HEK293 (cell line): ENCODE results near the gene SLC4A1AP.
"Not testable (repeated sequence)": the region's sequence is repeated elsewhere in the genome, so short reads cannot be mapped to it uniquely, and the experiment has no call there.

Experiments used
- CTCF ChIA-PET: fragments of 350-600 bp; formaldehyde crosslinking; extraction: SDS; loops from one replicate; lab custom pipeline; 2021; ENCODE audit warnings: antibody characterized with exemption; lab: Yijun Ruan, JAX
- POLR2A ChIA-PET: fragments of 300-600 bp; formaldehyde crosslinking; extraction: SDS; loops from one replicate; lab custom pipeline; 2020; ENCODE audit warnings: antibody characterized with exemption, inconsistent platforms; lab: Yijun Ruan, JAX
- H3K27ac ChIP-seq: fragments of 200-500 bp; sonication (Bioruptor generic); 2 replicates; pipeline ENCODE4 v1.5.1; 2014; ENCODE audit warnings: low read depth, low read length, control low read depth, inconsistent platforms; ENCODE audit errors: extremely low read depth
- H3K36me3 ChIP-seq, 2 experiments: fragments of 200-500 bp in 1 of 2; sonication (Bioruptor generic) in 1 of 2; 1 replicate in 1 of 2; 2 replicates in 1 of 2; pipeline ENCODE4 v1.5.1; 2014 to 2017; ENCODE audit warnings: inconsistent platforms in 2 of 2, low read length in 2 of 2; ENCODE audit not compliant: control insufficient read depth in 2 of 2, insufficient read depth in 1 of 2
- H3K4me1 ChIP-seq: fragments of 200-500 bp; sonication (Bioruptor generic); 2 replicates; pipeline ENCODE4 v1.5.1; 2014; ENCODE audit warnings: mild to moderate bottlenecking, low read length, inconsistent platforms; ENCODE audit not compliant: control insufficient read depth, insufficient read depth
- H3K4me3 ChIP-seq: 2 replicates; pipeline ENCODE4 v1.5.1; 2011; ENCODE audit warnings: low read depth, mild to moderate bottlenecking, control low read depth, low read length, moderate library complexity
- H3K9me3 ChIP-seq: fragments of 200-500 bp; sonication (Bioruptor generic); 2 replicates; pipeline ENCODE4 v1.5.1; 2014; ENCODE audit warnings: low read depth, low read length, inconsistent platforms; ENCODE audit not compliant: control insufficient read depth, insufficient read depth
- GFI1B ChIP-seq: fragments of 450-650 bp; formaldehyde crosslinking; IDR thresholded peaks from 2 replicates; pipeline ENCODE4 v1.5.1; 2016; ENCODE audit warnings: missing biosample characterization, missing genetic modification characterization
- GLI2 ChIP-seq: fragments of 450-650 bp; formaldehyde crosslinking; IDR thresholded peaks from 2 replicates; pipeline ENCODE4; 2017; ENCODE audit warnings: missing biosample characterization, missing genetic modification characterization, low read depth, borderline replicate concordance
- GLIS1 ChIP-seq: fragments of 450-650 bp; formaldehyde crosslinking; IDR thresholded peaks from 2 replicates; pipeline ENCODE4 v1.5.1; 2016; ENCODE audit warnings: missing biosample characterization, missing genetic modification characterization
- ZFP3 ChIP-seq: fragments of 450-650 bp; formaldehyde crosslinking; IDR thresholded peaks from 2 replicates; pipeline ENCODE4 v1.5.1; 2016; ENCODE audit warnings: low read depth, missing biosample characterization, missing genetic modification characterization
- ZNF335 ChIP-seq: fragments of 450-650 bp; formaldehyde crosslinking; conservative IDR thresholded peaks from 2 replicates; pipeline ENCODE4 v1.5.1; 2016; ENCODE audit warnings: missing biosample characterization, missing genetic modification characterization
- ZNF423 ChIP-seq: fragments of 450-650 bp; formaldehyde crosslinking; IDR thresholded peaks from 2 replicates; pipeline ENCODE4 v1.5.1; 2016; ENCODE audit warnings: missing biosample characterization, missing genetic modification characterization
- ZNF510 ChIP-seq: fragments of 450-650 bp; formaldehyde crosslinking; IDR thresholded peaks from 2 replicates; pipeline ENCODE4 v1.5.1; 2018; ENCODE audit warnings: mild to moderate bottlenecking, missing genetic modification characterization, missing biosample characterization; ENCODE audit not compliant: insufficient replicate concordance
- ZNF549 ChIP-seq: fragments of 450-650 bp; IDR thresholded peaks from 2 replicates; pipeline ENCODE4 v1.5.1; 2018; ENCODE audit warnings: missing biosample characterization, missing genetic modification characterization, mild to moderate bottlenecking, inconsistent platforms, moderate library complexity
- ZNF677 ChIP-seq: fragments of 450-650 bp; IDR thresholded peaks from 2 replicates; pipeline ENCODE4 v1.5.0; 2018; ENCODE audit warnings: missing biosample characterization, mild to moderate bottlenecking, missing genetic modification characterization, moderate library complexity
- TF ChIP-seq, protein P1 (sequence below): fragments of 450-650 bp; formaldehyde crosslinking; IDR thresholded peaks from 2 replicates; pipeline ENCODE4 v1.5.1; 2016; ENCODE audit warnings: missing biosample characterization, missing genetic modification characterization
- TF ChIP-seq, protein P2 (sequence below): fragments of 450-650 bp; formaldehyde crosslinking; IDR thresholded peaks from 2 replicates; pipeline ENCODE4 v1.5.1; 2016; ENCODE audit warnings: missing biosample characterization, missing genetic modification characterization
- TF ChIP-seq, protein P3 (sequence below): IDR thresholded peaks from 2 replicates; pipeline ENCODE4 v1.6.1; 2011; ENCODE audit warnings: mild to moderate bottlenecking, low read depth, low read length, borderline replicate concordance
- TF ChIP-seq, protein P4 (sequence below): fragments of 450-650 bp; formaldehyde crosslinking; IDR thresholded peaks from 2 replicates; pipeline ENCODE4 v1.5.1; 2016; ENCODE audit warnings: missing biosample characterization, missing genetic modification characterization, borderline replicate concordance
- TF ChIP-seq, protein P5 (sequence below): fragments of 450-650 bp; formaldehyde crosslinking; IDR thresholded peaks from 2 replicates; pipeline ENCODE4 v1.5.1; 2017; ENCODE audit warnings: missing biosample characterization, mild to moderate bottlenecking, missing genetic modification characterization, moderate library complexity
- TF ChIP-seq, protein P6 (sequence below): fragments of 450-650 bp; formaldehyde crosslinking; IDR thresholded peaks from 2 replicates; pipeline ENCODE4 v1.5.1; 2016; ENCODE audit warnings: missing biosample characterization, missing genetic modification characterization

Gene SLC4A1AP

DNA sequence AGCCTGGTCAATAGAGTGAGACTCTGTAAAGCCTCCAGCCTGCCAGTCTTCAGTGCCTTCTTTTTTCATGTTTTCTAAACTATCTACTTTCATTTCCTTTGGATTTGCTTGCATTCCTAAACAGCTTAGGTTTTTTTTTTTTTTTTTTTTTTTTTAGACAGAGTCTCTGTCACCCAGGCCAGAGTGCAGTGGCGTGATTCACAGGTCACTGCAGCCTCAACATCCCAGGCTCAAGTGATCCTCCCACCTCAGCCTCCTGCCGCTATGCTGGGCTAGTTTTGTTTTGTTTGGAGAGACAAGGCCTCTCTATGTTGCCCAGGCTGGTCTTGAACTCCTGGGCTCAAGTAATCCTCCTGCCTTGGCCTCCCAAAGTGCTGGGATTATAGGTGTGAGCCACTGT lies 33.4 kb upstream of the SLC4A1AP start:
- peaks cover 38 to 46% of the 10 kb centered on the region in 2 experiments for H3K36me3 ChIP-seq
- ChIA-PET POLR2A (interaction anchor here (0.6 kb wide), 1 partner anchor 1264 kb away, joined by 4 read pairs; the partner anchor contains the start of gene WDR43), CTCF (interaction anchor here (0.6 to 1.0 kb wide), 4 partner anchors 21 to 568 kb away, joined by 3 read pairs; no protein-coding TSS in a partner anchor)

DNA sequence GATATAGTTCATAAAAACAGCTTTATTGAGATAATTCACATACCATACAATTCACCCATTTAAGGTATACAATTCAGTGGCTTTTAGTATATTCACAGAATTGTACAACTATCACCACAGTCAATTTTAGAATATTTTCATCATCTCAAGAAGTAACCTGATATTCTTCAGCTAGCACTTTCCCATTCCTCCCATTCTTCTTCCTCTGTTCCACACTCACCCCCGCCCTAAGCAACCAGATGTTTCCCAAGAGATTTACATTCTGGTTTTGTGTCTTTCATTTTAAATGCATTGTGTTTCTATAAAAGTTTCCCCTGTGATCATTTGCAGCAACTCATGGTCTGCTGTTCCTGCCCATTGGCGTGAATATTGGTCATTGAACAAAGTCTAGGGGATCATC lies 29.4 kb upstream of the SLC4A1AP start:
- CTCF ChIA-PET: no interaction called here
- TF ChIP-seq GLI2 (tag by site-specific recombination) (no peak), ZNF335 (tag by site-specific recombination) (no peak), ZNF677 (tag by site-specific recombination) (no peak), ZNF510 (tag by site-specific recombination) (no peak), GLIS1 (tag by site-specific recombination) (no peak), ZFP3 (tag by site-specific recombination) (no peak), GFI1B (tag by site-specific recombination) (no peak), ZNF423 (no peak), ZNF549 (tag by site-specific recombination) (no peak)
- TF ChIP-seq, protein P1, sequence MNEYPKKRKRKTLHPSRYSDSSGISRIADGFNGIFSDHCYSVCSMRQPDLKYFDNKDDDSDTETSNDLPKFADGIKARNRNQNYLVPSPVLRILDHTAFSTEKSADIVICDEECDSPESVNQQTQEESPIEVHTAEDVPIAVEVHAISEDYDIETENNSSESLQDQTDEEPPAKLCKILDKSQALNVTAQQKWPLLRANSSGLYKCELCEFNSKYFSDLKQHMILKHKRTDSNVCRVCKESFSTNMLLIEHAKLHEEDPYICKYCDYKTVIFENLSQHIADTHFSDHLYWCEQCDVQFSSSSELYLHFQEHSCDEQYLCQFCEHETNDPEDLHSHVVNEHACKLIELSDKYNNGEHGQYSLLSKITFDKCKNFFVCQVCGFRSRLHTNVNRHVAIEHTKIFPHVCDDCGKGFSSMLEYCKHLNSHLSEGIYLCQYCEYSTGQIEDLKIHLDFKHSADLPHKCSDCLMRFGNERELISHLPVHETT (tag by site-specific recombination): no peak
- TF ChIP-seq, protein P2, sequence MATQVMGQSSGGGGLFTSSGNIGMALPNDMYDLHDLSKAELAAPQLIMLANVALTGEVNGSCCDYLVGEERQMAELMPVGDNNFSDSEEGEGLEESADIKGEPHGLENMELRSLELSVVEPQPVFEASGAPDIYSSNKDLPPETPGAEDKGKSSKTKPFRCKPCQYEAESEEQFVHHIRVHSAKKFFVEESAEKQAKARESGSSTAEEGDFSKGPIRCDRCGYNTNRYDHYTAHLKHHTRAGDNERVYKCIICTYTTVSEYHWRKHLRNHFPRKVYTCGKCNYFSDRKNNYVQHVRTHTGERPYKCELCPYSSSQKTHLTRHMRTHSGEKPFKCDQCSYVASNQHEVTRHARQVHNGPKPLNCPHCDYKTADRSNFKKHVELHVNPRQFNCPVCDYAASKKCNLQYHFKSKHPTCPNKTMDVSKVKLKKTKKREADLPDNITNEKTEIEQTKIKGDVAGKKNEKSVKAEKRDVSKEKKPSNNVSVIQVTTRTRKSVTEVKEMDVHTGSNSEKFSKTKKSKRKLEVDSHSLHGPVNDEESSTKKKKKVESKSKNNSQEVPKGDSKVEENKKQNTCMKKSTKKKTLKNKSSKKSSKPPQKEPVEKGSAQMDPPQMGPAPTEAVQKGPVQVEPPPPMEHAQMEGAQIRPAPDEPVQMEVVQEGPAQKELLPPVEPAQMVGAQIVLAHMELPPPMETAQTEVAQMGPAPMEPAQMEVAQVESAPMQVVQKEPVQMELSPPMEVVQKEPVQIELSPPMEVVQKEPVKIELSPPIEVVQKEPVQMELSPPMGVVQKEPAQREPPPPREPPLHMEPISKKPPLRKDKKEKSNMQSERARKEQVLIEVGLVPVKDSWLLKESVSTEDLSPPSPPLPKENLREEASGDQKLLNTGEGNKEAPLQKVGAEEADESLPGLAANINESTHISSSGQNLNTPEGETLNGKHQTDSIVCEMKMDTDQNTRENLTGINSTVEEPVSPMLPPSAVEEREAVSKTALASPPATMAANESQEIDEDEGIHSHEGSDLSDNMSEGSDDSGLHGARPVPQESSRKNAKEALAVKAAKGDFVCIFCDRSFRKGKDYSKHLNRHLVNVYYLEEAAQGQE: no peak
- TF ChIP-seq, protein P3, sequence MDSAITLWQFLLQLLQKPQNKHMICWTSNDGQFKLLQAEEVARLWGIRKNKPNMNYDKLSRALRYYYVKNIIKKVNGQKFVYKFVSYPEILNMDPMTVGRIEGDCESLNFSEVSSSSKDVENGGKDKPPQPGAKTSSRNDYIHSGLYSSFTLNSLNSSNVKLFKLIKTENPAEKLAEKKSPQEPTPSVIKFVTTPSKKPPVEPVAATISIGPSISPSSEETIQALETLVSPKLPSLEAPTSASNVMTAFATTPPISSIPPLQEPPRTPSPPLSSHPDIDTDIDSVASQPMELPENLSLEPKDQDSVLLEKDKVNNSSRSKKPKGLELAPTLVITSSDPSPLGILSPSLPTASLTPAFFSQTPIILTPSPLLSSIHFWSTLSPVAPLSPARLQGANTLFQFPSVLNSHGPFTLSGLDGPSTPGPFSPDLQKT: no peak
- TF ChIP-seq, protein P4, sequence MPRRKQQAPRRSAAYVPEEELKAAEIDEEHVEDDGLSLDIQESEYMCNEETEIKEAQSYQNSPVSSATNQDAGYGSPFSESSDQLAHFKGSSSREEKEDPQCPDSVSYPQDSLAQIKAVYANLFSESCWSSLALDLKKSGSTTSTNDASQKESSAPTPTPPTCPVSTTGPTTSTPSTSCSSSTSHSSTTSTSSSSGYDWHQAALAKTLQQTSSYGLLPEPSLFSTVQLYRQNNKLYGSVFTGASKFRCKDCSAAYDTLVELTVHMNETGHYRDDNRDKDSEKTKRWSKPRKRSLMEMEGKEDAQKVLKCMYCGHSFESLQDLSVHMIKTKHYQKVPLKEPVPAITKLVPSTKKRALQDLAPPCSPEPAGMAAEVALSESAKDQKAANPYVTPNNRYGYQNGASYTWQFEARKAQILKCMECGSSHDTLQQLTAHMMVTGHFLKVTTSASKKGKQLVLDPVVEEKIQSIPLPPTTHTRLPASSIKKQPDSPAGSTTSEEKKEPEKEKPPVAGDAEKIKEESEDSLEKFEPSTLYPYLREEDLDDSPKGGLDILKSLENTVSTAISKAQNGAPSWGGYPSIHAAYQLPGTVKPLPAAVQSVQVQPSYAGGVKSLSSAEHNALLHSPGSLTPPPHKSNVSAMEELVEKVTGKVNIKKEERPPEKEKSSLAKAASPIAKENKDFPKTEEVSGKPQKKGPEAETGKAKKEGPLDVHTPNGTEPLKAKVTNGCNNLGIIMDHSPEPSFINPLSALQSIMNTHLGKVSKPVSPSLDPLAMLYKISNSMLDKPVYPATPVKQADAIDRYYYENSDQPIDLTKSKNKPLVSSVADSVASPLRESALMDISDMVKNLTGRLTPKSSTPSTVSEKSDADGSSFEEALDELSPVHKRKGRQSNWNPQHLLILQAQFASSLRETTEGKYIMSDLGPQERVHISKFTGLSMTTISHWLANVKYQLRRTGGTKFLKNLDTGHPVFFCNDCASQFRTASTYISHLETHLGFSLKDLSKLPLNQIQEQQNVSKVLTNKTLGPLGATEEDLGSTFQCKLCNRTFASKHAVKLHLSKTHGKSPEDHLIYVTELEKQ (tag by site-specific recombination): no peak
- TF ChIP-seq, protein P5, sequence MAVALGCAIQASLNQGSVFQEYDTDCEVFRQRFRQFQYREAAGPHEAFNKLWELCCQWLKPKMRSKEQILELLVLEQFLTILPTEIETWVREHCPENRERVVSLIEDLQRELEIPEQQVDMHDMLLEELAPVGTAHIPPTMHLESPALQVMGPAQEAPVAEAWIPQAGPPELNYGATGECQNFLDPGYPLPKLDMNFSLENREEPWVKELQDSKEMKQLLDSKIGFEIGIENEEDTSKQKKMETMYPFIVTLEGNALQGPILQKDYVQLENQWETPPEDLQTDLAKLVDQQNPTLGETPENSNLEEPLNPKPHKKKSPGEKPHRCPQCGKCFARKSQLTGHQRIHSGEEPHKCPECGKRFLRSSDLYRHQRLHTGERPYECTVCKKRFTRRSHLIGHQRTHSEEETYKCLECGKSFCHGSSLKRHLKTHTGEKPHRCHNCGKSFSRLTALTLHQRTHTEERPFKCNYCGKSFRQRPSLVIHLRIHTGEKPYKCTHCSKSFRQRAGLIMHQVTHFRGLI: no peak
- TF ChIP-seq, all 188 proteins: peak for 0
- Histone ChIP-seq H3K4me1 (no peaks in the 10 kb centered on the region), H3K36me3 (peaks cover 71 to 75% of the 10 kb centered on the region in 2 experiments), H3K27ac (no peak overlapping the region), H3K4me3 (no peak overlapping the region), H3K9me3 (no peaks in the 10 kb centered on the region)
- POLR2A ChIA-PET: interaction anchor here (0.8 kb wide), 1 partner anchor 206 kb away, joined by 3 read pairs; the partner anchor contains the start of gene NRBP1

More for the DNA sequence above, 33.4 kb upstream of the SLC4A1AP start:
- not testable (repeated sequence) for H3K4me1 ChIP-seq, H3K4me3 ChIP-seq, H3K9me3 ChIP-seq, H3K27ac ChIP-seq
- TF ChIP-seq, protein P6, sequence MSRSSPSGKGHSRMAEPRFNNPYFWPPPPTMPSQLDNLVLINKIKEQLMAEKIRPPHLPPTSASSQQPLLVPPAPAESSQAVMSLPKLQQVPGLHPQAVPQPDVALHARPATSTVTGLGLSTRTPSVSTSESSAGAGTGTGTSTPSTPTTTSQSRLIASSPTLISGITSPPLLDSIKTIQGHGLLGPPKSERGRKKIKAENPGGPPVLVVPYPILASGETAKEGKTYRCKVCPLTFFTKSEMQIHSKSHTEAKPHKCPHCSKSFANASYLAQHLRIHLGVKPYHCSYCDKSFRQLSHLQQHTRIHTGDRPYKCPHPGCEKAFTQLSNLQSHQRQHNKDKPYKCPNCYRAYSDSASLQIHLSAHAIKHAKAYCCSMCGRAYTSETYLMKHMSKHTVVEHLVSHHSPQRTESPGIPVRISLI (tag by site-specific recombination): peak; percentile 59; the same call in 1 of the 2 replicates
